Measurements from ENCODE around the gene AIP.
"Not testable (repeated sequence)": the region's sequence is repeated elsewhere in the genome, so short reads cannot be mapped to it uniquely, and the experiment has no call there.

The AIP gene

GRCh38 chr11:67506426-67507051 lies 23.7 kb downstream of the AIP start:
- DNase-seq (ENCODE audit: low read depth in 2 of 2), result no peak

GRCh38 chr11:67507242-67507863 lies 24.5 kb downstream of the AIP start:
- no peak for DNase-seq (ENCODE audit: low read depth in 2 of 2)

GRCh38 chr11:67507864-67508485 lies 25.1 kb downstream of the AIP start, which contains the start of gene CDK2AP2:
Gene CDK2AP2 (minus strand): TSS chr11:67508162. CDS start chr11:67508082, 80 bp downstream.
- DNase-seq (ENCODE audit: low read depth in 2 of 2), result peak; percentile 98

GRCh38 chr11:67508486-67509121 lies 25.8 kb downstream of the AIP start:
- peak; percentile 99 to 100 for DNase-seq (ENCODE audit: low read depth in 2 of 2)

GRCh38 chr11:67510023-67510345 lies 27.2 kb downstream of the AIP start:
- no peak for DNase-seq (ENCODE audit: low read depth in 2 of 2)

- not testable (repeated sequence) for DNase-seq (ENCODE audit: low read depth in 2 of 2)
Measured at GRCh38 chr11:67511558-67511957, 28.7 kb downstream of the AIP start.

GRCh38 chr11:67514116-67514515 lies 31.3 kb downstream of the AIP start:
- DNase-seq (ENCODE audit: low read depth in 2 of 2), result no peak

- DNase-seq (ENCODE audit: low read depth in 2 of 2), result no peak
Measured at GRCh38 chr11:67516806-67517205, 34.0 kb downstream of the AIP start.

GRCh38 chr11:67517784-67518552 lies 35.1 kb downstream of the AIP start:
- DNase-seq (ENCODE audit: low read depth in 2 of 2), result no peak

- no peak for DNase-seq (ENCODE audit: low read depth in 2 of 2)
Measured at GRCh38 chr11:67519726-67520125, 36.9 kb downstream of the AIP start.

GRCh38 chr11:67520856-67521824 lies 38.3 kb downstream of the AIP start:
- DNase-seq (ENCODE audit: low read depth in 2 of 2), result no peak

GRCh38 chr11:67521924-67522323 lies 39.1 kb downstream of the AIP start:
- DNase-seq (ENCODE audit: low read depth in 2 of 2), result no peak

- no peak for DNase-seq (ENCODE audit: low read depth in 2 of 2)
Measured at GRCh38 chr11:67522338-67522737, 39.5 kb downstream of the AIP start.

- no peak for DNase-seq (ENCODE audit: low read depth in 2 of 2)
Measured at GRCh38 chr11:67522844-67523555, 40.2 kb downstream of the AIP start, which contains the start of gene CABP2. Gene CABP2 (minus strand): TSS chr11:67523446. CDS start chr11:67523326, 120 bp downstream.

- no peak for DNase-seq (ENCODE audit: low read depth in 2 of 2)
Measured at GRCh38 chr11:67523556-67524479, 41.0 kb downstream of the AIP start.

GRCh38 chr11:67524480-67524808 lies 41.6 kb downstream of the AIP start:
- no peak for DNase-seq (ENCODE audit: low read depth in 2 of 2)

- DNase-seq (ENCODE audit: low read depth in 2 of 2), result no peak
Measured at GRCh38 chr11:67525275-67525976, 42.6 kb downstream of the AIP start.

- DNase-seq (ENCODE audit: low read depth in 2 of 2), result no peak
Measured at GRCh38 chr11:67528376-67528775, 45.5 kb downstream of the AIP start.

GRCh38 chr11:67530282-67530592 lies 47.4 kb downstream of the AIP start:
- no peak for DNase-seq (ENCODE audit: low read depth in 2 of 2)
